Transverse colon (tissue), 3 donors: ENCODE results near the gene DPEP2NB.

Experiments used
- POLR2A ChIP-seq: fragments of 450-650 bp; IDR thresholded peaks from one replicate; pipeline ENCODE4 v1.6.1; 2016; ENCODE audit warnings: antibody characterized with exemption, mild to moderate bottlenecking, moderate library complexity
- TF ChIP-seq, protein P1 (sequence below), 5 experiments: fragments of 200-600 bp in 3 of 5; fragments of 450-650 bp in 2 of 5; sonication (generic) in 3 of 5; IDR thresholded peaks; 1 replicate in 2 of 5; 2 replicates in 3 of 5; pipeline ENCODE4 v1.5.1; 2016 to 2017; ENCODE audit warnings: antibody characterized with exemption in 5 of 5, inconsistent platforms in 3 of 5, mild to moderate bottlenecking in 2 of 5, moderate library complexity in 1 of 5

DNA sequence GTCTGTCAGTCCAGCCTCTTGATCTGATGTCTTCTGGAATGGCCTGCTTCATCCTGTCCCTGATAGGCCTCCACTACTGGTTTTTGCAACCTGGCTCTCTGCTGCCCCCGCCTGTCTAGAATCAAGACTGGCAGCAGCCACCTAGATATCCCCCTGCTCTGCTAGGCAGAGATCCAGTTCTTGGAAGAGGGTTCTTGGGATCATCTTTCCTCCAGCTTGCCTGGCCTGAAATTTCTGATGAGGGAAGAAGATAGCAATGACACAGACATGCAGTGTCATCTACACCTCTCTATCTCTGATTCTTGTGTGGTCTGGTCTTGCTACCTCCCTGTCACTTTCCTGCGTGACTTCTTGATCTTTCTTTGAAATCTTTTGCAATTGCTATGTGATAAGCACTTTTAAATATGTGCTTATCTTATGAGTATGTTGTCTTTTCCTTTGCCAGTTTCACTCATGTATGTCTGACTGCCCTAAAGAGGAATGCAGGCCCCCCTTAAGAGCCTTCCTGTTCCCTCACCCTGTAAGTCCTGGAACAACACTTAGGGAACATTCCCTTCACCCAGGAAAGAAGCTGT, 49.2 kb upstream of the DPEP2NB start:
- no peak for TF ChIP-seq POLR2A
- TF ChIP-seq, protein P1, sequence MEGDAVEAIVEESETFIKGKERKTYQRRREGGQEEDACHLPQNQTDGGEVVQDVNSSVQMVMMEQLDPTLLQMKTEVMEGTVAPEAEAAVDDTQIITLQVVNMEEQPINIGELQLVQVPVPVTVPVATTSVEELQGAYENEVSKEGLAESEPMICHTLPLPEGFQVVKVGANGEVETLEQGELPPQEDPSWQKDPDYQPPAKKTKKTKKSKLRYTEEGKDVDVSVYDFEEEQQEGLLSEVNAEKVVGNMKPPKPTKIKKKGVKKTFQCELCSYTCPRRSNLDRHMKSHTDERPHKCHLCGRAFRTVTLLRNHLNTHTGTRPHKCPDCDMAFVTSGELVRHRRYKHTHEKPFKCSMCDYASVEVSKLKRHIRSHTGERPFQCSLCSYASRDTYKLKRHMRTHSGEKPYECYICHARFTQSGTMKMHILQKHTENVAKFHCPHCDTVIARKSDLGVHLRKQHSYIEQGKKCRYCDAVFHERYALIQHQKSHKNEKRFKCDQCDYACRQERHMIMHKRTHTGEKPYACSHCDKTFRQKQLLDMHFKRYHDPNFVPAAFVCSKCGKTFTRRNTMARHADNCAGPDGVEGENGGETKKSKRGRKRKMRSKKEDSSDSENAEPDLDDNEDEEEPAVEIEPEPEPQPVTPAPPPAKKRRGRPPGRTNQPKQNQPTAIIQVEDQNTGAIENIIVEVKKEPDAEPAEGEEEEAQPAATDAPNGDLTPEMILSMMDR (IDR thresholded peaks at IDR 0.05), result peak; percentile 72 to 78 (median 73)
